Activated effector memory CD4-positive, alpha-beta T cell treated with Interleukin-2 at 50 U/mL for 16 hours (primary cell): ENCODE results near the gene MAP3K5.

Experiments
- DNase-seq: peaks from one replicate; pipeline ENCODE4 v3.0.0-alpha.2; 2020

MAP3K5 gene

GRCh38 chr6:136529710-136530109, 262.6 kb downstream of the MAP3K5 start:
- DNase-seq = no peak

- no peak for DNase-seq
These were observed 263.8 kb downstream of the MAP3K5 start for GRCh38 chr6:136528477-136528876.

- no peak for DNase-seq
These were observed 264.4 kb downstream of the MAP3K5 start for GRCh38 chr6:136527831-136528230.

- DNase-seq = no peak
These were observed 265.3 kb downstream of the MAP3K5 start for GRCh38 chr6:136526937-136527336.

GRCh38 chr6:136526196-136526930, 265.9 kb downstream of the MAP3K5 start:
- no peak for DNase-seq

- DNase-seq = no peak
These were observed 266.6 kb downstream of the MAP3K5 start for GRCh38 chr6:136525586-136526195.

GRCh38 chr6:136524936-136525413, 267.3 kb downstream of the MAP3K5 start:
- DNase-seq = no peak

- DNase-seq = no peak
These were observed 267.8 kb downstream of the MAP3K5 start for GRCh38 chr6:136524339-136524935.

- no peak for DNase-seq
These were observed 269.1 kb downstream of the MAP3K5 start for GRCh38 chr6:136523196-136523595.

- no peak for DNase-seq
These were observed 269.6 kb downstream of the MAP3K5 start for GRCh38 chr6:136522636-136523035.

- no peak for DNase-seq
These were observed 270.4 kb downstream of the MAP3K5 start for GRCh38 chr6:136521911-136522310.

GRCh38 chr6:136521427-136521826, 270.9 kb downstream of the MAP3K5 start:
- no peak for DNase-seq

- DNase-seq = no peak
These were observed 271.8 kb downstream of the MAP3K5 start for GRCh38 chr6:136520517-136520916.

- no peak for DNase-seq
These were observed 274.7 kb downstream of the MAP3K5 start for GRCh38 chr6:136517582-136517981.

- no peak for DNase-seq
These were observed 275.3 kb downstream of the MAP3K5 start for GRCh38 chr6:136517002-136517401.

- DNase-seq = no peak
These were observed 277.7 kb downstream of the MAP3K5 start for GRCh38 chr6:136514591-136514990.

GRCh38 chr6:136511926-136512325, 280.4 kb downstream of the MAP3K5 start:
- no peak for DNase-seq

GRCh38 chr6:136511397-136511796, 280.9 kb downstream of the MAP3K5 start:
- no peak for DNase-seq

- DNase-seq = no peak
These were observed 281.5 kb downstream of the MAP3K5 start for GRCh38 chr6:136510782-136511181.

GRCh38 chr6:136510299-136510698, 282.0 kb downstream of the MAP3K5 start:
- DNase-seq = no peak

- no peak for DNase-seq
These were observed 283.4 kb downstream of the MAP3K5 start for GRCh38 chr6:136508725-136509392.
